ENCODE measurements around the gene WDPCP. TPM values are rescaled to one million over a fixed set of nuclear protein-coding genes. Genes with fewer than 3 reads are reported as not detected.

Gene WDPCP
- polyA plus RNA-seq, 1 donor from 2014 or later = 8.9 TPM

Small RNA genes lying within 50 kb of the gene (small RNA-seq; reads per million reads assigned to genes)
- gene RF00017 = 0 reads per million in 3 experiments

Other genes with a start within 250 kb of the WDPCP start
- gene MDH1, start 486 bp upstream of the WDPCP start, polyA plus RNA-seq = 461 and 511 TPM in 2 replicates

Data from neural cell (in vitro differentiated cells).